CD4-positive, CD25-positive, alpha-beta regulatory T cell (primary cell): ENCODE measurements around the gene AVEN. TPM values are rescaled to one million over a fixed set of nuclear protein-coding genes. Genes with fewer than 3 reads are reported as not detected.
A peak's percentile ranks its signal among the peaks of the same experiment; 100 is the strongest.

Experiments
- ATAC-seq, 2 donors: fragments of 150-1000 bp; cut with Tn5 transposase; one replicate each; pipeline ENCODE4 v1.10.0; 2021; ENCODE audit warnings: low read depth in 2 of 2, moderate number of reproducible peaks in 2 of 2, moderate library complexity in 1 of 2
- DNase-seq, 3 donors: peaks; one replicate each; pipeline versions ENCODE4 v3.0.0 to v3.0.0-alpha.2; 2012 to 2022; ENCODE audit warnings: mixed read lengths in 1 of 3
- H3K27ac ChIP-seq: one replicate; pipeline ENCODE4 v1.7.0; 2013; ENCODE audit warnings: mild to moderate bottlenecking, low read length; ENCODE audit not compliant: insufficient read depth, poor library complexity, severe bottlenecking
- H3K27me3 ChIP-seq: one replicate; pipeline ENCODE4 v1.7.0; 2013; ENCODE audit warnings: low read length; ENCODE audit not compliant: control insufficient read depth, insufficient read depth
- H3K36me3 ChIP-seq: one replicate; pipeline ENCODE4 v1.7.0; 2013; ENCODE audit warnings: mild to moderate bottlenecking, low read length, moderate library complexity; ENCODE audit not compliant: control insufficient read depth, insufficient read depth
- H3K4me1 ChIP-seq: 2 replicates; pipeline ENCODE4 v1.7.0; 2013; ENCODE audit warnings: mild to moderate bottlenecking, low read length; ENCODE audit not compliant: insufficient read depth, control insufficient read depth, poor library complexity, severe bottlenecking
- H3K4me3 ChIP-seq: one replicate; pipeline ENCODE4 v1.7.0; 2013; ENCODE audit warnings: low read depth, mild to moderate bottlenecking, low read length, moderate library complexity
- H3K9me3 ChIP-seq, 2 experiments: 1 replicate in 1 of 2; 2 replicates in 1 of 2; pipeline ENCODE4 v1.7.0; 2013; ENCODE audit warnings: low read length in 2 of 2, mild to moderate bottlenecking in 1 of 2, moderate library complexity in 1 of 2; ENCODE audit not compliant: control insufficient read depth in 2 of 2
- H3K27ac Mint-ChIP-seq, 3 donors: one replicate each; pipeline ENCODE4 v1.8.0; 2020 to 2022; ENCODE audit warnings: mild to moderate bottlenecking in 3 of 3, mixed read lengths in 3 of 3, moderate library complexity in 2 of 3
- H3K27me3 Mint-ChIP-seq: one replicate; pipeline ENCODE4 v1.8.0; 2022; ENCODE audit warnings: mild to moderate bottlenecking, mixed read lengths
- H3K36me3 Mint-ChIP-seq: one replicate; pipeline ENCODE4 v1.8.0; 2020; ENCODE audit warnings: mixed read lengths
- H3K4me1 Mint-ChIP-seq, 4 donors: one replicate each; pipeline ENCODE4 v1.8.0; 2020 to 2022; ENCODE audit warnings: mixed read lengths in 4 of 4, mild to moderate bottlenecking in 1 of 4
- H3K4me3 Mint-ChIP-seq, 4 donors: one replicate each; pipeline ENCODE4 v1.8.0; 2020 to 2022; ENCODE audit warnings: mild to moderate bottlenecking in 4 of 4, mixed read lengths in 4 of 4, moderate library complexity in 3 of 4
- H3K9me3 Mint-ChIP-seq, 7 donors: one replicate each; pipeline ENCODE4 v1.8.0; 2020 to 2022; ENCODE audit warnings: mixed read lengths in 7 of 7, mild to moderate bottlenecking in 3 of 7, moderate library complexity in 2 of 7
- polyA plus RNA-seq, 4 donors: library from polyadenylated mRNA; unstranded; fragments of 300-500 nt; fragmentation: Illumina TruSeq; gene quantifications; one replicate each; pipeline ENCODE4 v1.2.3, GENCODE V29; 2021
- total RNA-seq: library from RNA; stranded (reverse); gene quantifications from one replicate; pipeline ENCODE4 v1.2.3, GENCODE V29; 2022

Gene AVEN
- total and polyA plus RNA-seq, 5 donors from 2014 or later, result 4.5 to 11.5 (median 9.5) TPM

- Histone ChIP-seq H3K27me3 (no peaks in the 10 kb centered on the region), H3K27ac (no peak overlapping the region), H3K4me1 (no peaks in the 10 kb centered on the region), H3K36me3 (no peaks in the 10 kb centered on the region), H3K4me3 (no peak overlapping the region), H3K9me3 (no peaks in the 10 kb centered on the region)
- peaks cover 5% of the 10 kb centered on the region for H3K36me3 Mint-ChIP-seq
- no peak overlapping the region for H3K4me3 Mint-ChIP-seq
- ATAC-seq (no peak), DNase-seq (no peak)
- H3K27me3 Mint-ChIP-seq, result no peaks in the 10 kb centered on the region
- peaks cover 0 to 7% (median 0%) of the 10 kb centered on the region in 4 donors for H3K4me1 Mint-ChIP-seq
- no peak overlapping the region for H3K27ac Mint-ChIP-seq
- peaks cover 0 to 2% (median 0%) of the 10 kb centered on the region in 7 donors for H3K9me3 Mint-ChIP-seq
Measured at GRCh38 chr15:33959844-33960548, 79.0 kb downstream of the AVEN start.

- no peaks in the 10 kb centered on the region for H3K27me3 ChIP-seq
- peaks cover 0 to 16% (median 7%) of the 10 kb centered on the region in 4 donors for H3K4me1 Mint-ChIP-seq
- no peak overlapping the region for H3K4me3 Mint-ChIP-seq
- no peak overlapping the region for H3K27ac ChIP-seq
- peaks cover 0 to 2% (median 0%) of the 10 kb centered on the region in 7 donors for H3K9me3 Mint-ChIP-seq
- H3K4me3 ChIP-seq, result no peak overlapping the region
- H3K4me1 ChIP-seq, result no peaks in the 10 kb centered on the region
- H3K36me3 ChIP-seq, result no peaks in the 10 kb centered on the region
- no peaks in the 10 kb centered on the region for H3K27me3 Mint-ChIP-seq
- DNase-seq (no peak), ATAC-seq (no peak)
- no peaks in the 10 kb centered on the region for H3K9me3 ChIP-seq
- H3K36me3 Mint-ChIP-seq, result peaks cover 9% of the 10 kb centered on the region
- H3K27ac Mint-ChIP-seq, result no peak overlapping the region
Measured at GRCh38 chr15:33956397-33956796, 82.6 kb downstream of the AVEN start.

GRCh38 chr15:33955945-33956344, 83.1 kb downstream of the AVEN start:
- peaks cover 0 to 2% (median 0%) of the 10 kb centered on the region in 7 donors for H3K9me3 Mint-ChIP-seq
- H3K27me3 ChIP-seq, result no peaks in the 10 kb centered on the region
- peaks cover 9% of the 10 kb centered on the region for H3K36me3 Mint-ChIP-seq
- no peak overlapping the region for H3K4me3 Mint-ChIP-seq
- H3K4me3 ChIP-seq, result no peak overlapping the region
- ATAC-seq (no peak), DNase-seq (no peak)
- H3K9me3 ChIP-seq, result no peaks in the 10 kb centered on the region
- H3K4me1 ChIP-seq, result no peaks in the 10 kb centered on the region
- H3K4me1 Mint-ChIP-seq, result peaks cover 0 to 16% (median 7%) of the 10 kb centered on the region in 4 donors
- H3K27ac ChIP-seq, result no peak overlapping the region
- no peaks in the 10 kb centered on the region for H3K27me3 Mint-ChIP-seq
- H3K36me3 ChIP-seq, result no peaks in the 10 kb centered on the region
- H3K27ac Mint-ChIP-seq, result peak overlapping the region in 1 of 3 donors; percentile 33

GRCh38 chr15:33946152-33946551, 92.9 kb downstream of the AVEN start:
- no peak for ATAC-seq
- no peaks in the 10 kb centered on the region for H3K4me1 ChIP-seq
- Mint-ChIP-seq H3K4me3 (peak overlapping the region in 1 of 4 donors; percentile 43), H3K4me1 (peaks cover 0 to 8% (median 3%) of the 10 kb centered on the region in 4 donors), H3K9me3 (no peaks in the 10 kb centered on the region), H3K36me3 (peaks cover 8% of the 10 kb centered on the region), H3K27ac (no peak overlapping the region), H3K27me3 (no peaks in the 10 kb centered on the region)
- H3K36me3 ChIP-seq, result no peaks in the 10 kb centered on the region
- H3K27me3 ChIP-seq, result no peaks in the 10 kb centered on the region
- DNase-seq, result no peak
- no peaks in the 10 kb centered on the region for H3K9me3 ChIP-seq
- no peak overlapping the region for H3K27ac ChIP-seq
- H3K4me3 ChIP-seq, result no peak overlapping the region

GRCh38 chr15:33941279-33942063, 97.5 kb downstream of the AVEN start:
- Mint-ChIP-seq H3K9me3 (peaks cover 0 to 2% (median 0%) of the 10 kb centered on the region in 7 donors), H3K4me1 (peaks cover 0 to 11% (median 5%) of the 10 kb centered on the region in 4 donors), H3K36me3 (peaks cover 4% of the 10 kb centered on the region), H3K27ac (no peak overlapping the region), H3K4me3 (no peak overlapping the region), H3K27me3 (no peaks in the 10 kb centered on the region)
- Histone ChIP-seq H3K4me1 (no peaks in the 10 kb centered on the region), H3K9me3 (no peaks in the 10 kb centered on the region), H3K36me3 (no peaks in the 10 kb centered on the region), H3K4me3 (no peak overlapping the region), H3K27ac (no peak overlapping the region), H3K27me3 (no peaks in the 10 kb centered on the region)
- DNase-seq, result no peak
- ATAC-seq, result no peak

GRCh38 chr15:33934921-33935320, 104.1 kb downstream of the AVEN start:
- no peak for ATAC-seq
- H3K4me1 Mint-ChIP-seq, result peaks cover 0 to 10% (median 3%) of the 10 kb centered on the region in 4 donors
- H3K4me3 ChIP-seq, result no peak overlapping the region
- no peak overlapping the region for H3K27ac ChIP-seq
- H3K9me3 Mint-ChIP-seq, result no peaks in the 10 kb centered on the region
- H3K27me3 Mint-ChIP-seq, result no peaks in the 10 kb centered on the region
- H3K27ac Mint-ChIP-seq, result peak overlapping the region in 1 of 3 donors; percentile 26
- H3K27me3 ChIP-seq, result no peaks in the 10 kb centered on the region
- no peak overlapping the region for H3K4me3 Mint-ChIP-seq
- no peaks in the 10 kb centered on the region for H3K4me1 ChIP-seq
- H3K36me3 ChIP-seq, result no peaks in the 10 kb centered on the region
- H3K9me3 ChIP-seq, result no peaks in the 10 kb centered on the region
- no peak for DNase-seq
- H3K36me3 Mint-ChIP-seq, result no peaks in the 10 kb centered on the region

GRCh38 chr15:33934396-33934795, 104.6 kb downstream of the AVEN start:
- H3K27ac Mint-ChIP-seq, result no peak overlapping the region
- H3K4me1 ChIP-seq, result no peaks in the 10 kb centered on the region
- no peaks in the 10 kb centered on the region for H3K36me3 Mint-ChIP-seq
- no peaks in the 10 kb centered on the region for H3K27me3 Mint-ChIP-seq
- H3K9me3 Mint-ChIP-seq, result no peaks in the 10 kb centered on the region
- no peaks in the 10 kb centered on the region for H3K36me3 ChIP-seq
- no peak overlapping the region for H3K4me3 ChIP-seq
- peaks cover 0 to 6% (median 3%) of the 10 kb centered on the region in 4 donors for H3K4me1 Mint-ChIP-seq
- H3K9me3 ChIP-seq, result no peaks in the 10 kb centered on the region
- DNase-seq (no peak), ATAC-seq (no peak)
- no peak overlapping the region for H3K4me3 Mint-ChIP-seq
- no peaks in the 10 kb centered on the region for H3K27me3 ChIP-seq
- no peak overlapping the region for H3K27ac ChIP-seq
